PC-3 (cell line): ENCODE measurements around the gene MAP2K7.

ENCODE experiments used
- CTCF ChIP-seq: fragments of 300-600 bp; sonication (generic); conservative IDR thresholded peaks from 2 replicates; pipeline ENCODE4 v1.5.1; 2017; ENCODE audit warnings: antibody characterized with exemption, low read depth, mild to moderate bottlenecking, low read length
- EZH2 ChIP-seq: fragments of 300-600 bp; sonication (generic); IDR thresholded peaks from one replicate; pipeline ENCODE4 v1.6.1; 2017; ENCODE audit warnings: antibody characterized with exemption, mild to moderate bottlenecking, low read length; ENCODE audit not compliant: unreplicated experiment
- EZH2phosphoT487 ChIP-seq: fragments of 300-600 bp; sonication (generic); IDR thresholded peaks from 2 replicates; pipeline ENCODE4 v1.6.1; 2018; ENCODE audit warnings: mild to moderate bottlenecking, antibody characterized with exemption, low read length, borderline replicate concordance

DNA sequence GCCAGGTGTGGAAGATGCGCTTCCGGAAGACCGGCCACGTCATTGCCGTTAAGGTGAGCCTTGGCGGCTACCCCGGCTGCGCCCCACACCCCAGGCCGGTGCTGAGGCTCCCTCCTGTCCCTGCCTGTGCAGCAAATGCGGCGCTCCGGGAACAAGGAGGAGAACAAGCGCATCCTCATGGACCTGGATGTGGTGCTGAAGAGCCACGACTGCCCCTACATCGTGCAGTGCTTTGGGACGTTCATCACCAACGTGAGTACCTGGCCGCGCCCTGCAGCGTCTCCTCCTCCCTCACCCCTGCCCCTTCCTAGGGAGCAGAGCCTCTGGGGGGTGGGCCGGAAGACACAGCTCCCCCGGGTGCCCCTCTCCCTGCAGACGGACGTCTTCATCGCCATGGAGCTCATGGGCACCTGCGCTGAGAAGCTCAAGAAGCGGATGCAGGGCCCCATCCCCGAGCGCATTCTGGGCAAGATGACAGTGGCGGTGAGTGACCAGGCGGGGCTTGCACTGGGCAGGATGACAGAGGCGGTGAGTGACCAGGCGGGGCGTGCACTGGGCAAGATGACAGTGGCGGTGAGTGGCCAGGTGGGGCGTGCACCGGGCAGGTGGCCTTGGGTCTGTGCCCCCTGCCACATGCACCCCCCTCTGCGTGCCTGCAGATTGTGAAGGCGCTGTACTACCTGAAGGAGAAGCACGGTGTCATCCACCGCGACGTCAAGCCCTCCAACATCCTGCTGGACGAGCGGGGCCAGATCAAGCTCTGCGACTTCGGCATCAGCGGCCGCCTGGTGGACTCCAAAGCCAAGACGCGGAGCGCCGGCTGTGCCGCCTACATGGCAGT lies 6.9 kb downstream of the MAP2K7 start:
- TF ChIP-seq CTCF: no peak
- no peak for TF ChIP-seq EZH2
- TF ChIP-seq EZH2phosphoT487: no peak
